Suprapubic skin (tissue), 4 donors: ENCODE data around the gene SELENOW.

ENCODE experiments used
- CTCF ChIP-seq, 2 donors: fragments of 200-600 bp in 1 of 2; fragments of 450-650 bp in 1 of 2; sonication (generic) in 1 of 2; IDR thresholded peaks; one replicate each; pipeline ENCODE4 v1.5.1; 2016 to 2019; ENCODE audit warnings: antibody characterized with exemption in 2 of 2, mild to moderate bottlenecking in 1 of 2, moderate library complexity in 1 of 2
- EP300 ChIP-seq: sonication (generic); formaldehyde crosslinking; IDR thresholded peaks from one replicate; pipeline ENCODE4 v1.6.1; 2017; ENCODE audit warnings: antibody characterized with exemption
- POLR2A ChIP-seq, 2 donors: fragments of 450-650 bp; IDR thresholded peaks; one replicate each; pipeline ENCODE4 v1.6.1; 2017; ENCODE audit warnings: antibody characterized with exemption in 2 of 2, mild to moderate bottlenecking in 2 of 2, moderate library complexity in 2 of 2
- POLR2AphosphoS5 ChIP-seq, 3 donors: sonication (generic); formaldehyde crosslinking; IDR thresholded peaks; one replicate each; pipeline ENCODE4 v1.6.1; 2017; ENCODE audit warnings: antibody characterized with exemption in 3 of 3

GRCh38 chr19:47821460-47822020, 43.0 kb downstream of the SELENOW start, which contains the start of gene CRX:
- TF ChIP-seq POLR2AphosphoS5 (IDR thresholded peaks at IDR 0.05) (no peak), POLR2A (IDR thresholded peaks at IDR 0.05) (no peak), CTCF (IDR thresholded peaks at IDR 0.05) (no peak), EP300 (no peak)
